NOMO-1 treated with dmso at 0.1 percent for 144 hours (cell line): ENCODE measurements around the gene BRI3BP.
"Not testable (repeated sequence)": the region's sequence is repeated elsewhere in the genome, so short reads cannot be mapped to it uniquely, and the experiment has no call there.

ENCODE experiments used
- DNase-seq: peaks from one replicate; lab custom pipeline; 2025; ENCODE audit not compliant: unreplicated experiment; lab: John Stamatoyannopoulos, UW

BRI3BP gene

DNA sequence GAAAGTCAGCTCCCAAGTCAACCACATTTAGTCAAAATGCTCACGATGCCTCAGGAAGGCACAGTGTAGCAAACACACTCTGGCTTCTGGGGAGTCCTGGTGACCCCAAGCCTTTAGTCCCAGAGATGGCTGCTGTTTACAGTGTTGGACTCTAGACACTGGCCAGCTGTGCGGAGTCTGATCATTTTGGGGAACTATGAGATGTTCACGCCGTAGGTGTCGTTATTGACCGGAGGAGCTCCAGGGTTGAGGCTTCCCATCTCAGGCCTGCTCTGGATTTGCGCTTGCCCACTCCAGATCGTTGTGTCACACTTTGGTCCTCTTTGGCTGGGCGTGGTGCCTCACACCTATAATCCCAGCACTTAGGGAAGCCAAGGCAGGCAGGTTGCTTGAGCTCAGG is 27.7 kb downstream of the BRI3BP start:
- DNase-seq, result no peak

DNA sequence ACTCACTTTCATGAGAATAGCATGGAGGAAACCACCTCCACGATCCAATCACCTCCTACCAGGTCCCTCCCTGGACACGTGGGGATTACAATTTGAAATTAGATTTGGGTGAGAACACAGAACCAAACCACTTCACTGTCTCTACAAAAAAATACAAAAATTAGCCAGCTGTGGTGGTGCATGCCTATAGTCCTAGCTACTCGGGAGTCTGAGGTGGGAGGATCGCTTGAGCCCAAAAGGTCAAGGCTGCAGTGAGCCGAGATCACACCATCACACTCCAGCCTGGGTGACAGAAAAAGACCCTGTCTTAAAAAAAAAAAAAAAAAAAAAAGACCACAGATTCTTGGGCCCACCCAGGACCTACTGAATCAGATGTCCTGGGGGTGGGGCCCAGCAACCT is 28.3 kb downstream of the BRI3BP start:
- DNase-seq, result no peak

DNA sequence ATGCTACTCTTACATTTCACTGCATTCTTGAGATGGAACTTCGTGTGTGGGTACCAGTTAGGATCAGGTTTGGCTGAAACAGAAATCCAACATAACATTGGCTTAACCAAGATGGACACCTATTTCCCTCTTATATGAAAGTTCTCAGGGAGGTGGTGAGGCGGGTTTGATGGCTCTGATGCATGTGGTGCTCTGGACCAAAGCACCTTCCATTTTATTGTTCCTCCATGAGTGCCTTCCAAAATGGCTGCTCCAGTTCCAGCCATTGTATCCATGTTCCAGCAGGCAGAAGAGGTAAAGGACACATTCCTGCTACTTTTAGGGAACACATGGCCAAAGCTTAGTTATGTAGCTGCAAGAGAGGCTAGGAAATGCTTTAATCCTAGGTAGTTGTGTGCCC is 29.6 kb downstream of the BRI3BP start:
- DNase-seq, result no peak

GRCh38 chr12:125024949-125025563 is 31.6 kb downstream of the BRI3BP start:
- no peak for DNase-seq

GRCh38 chr12:125025606-125026235 is 32.3 kb downstream of the BRI3BP start:
- no peak for DNase-seq

DNA sequence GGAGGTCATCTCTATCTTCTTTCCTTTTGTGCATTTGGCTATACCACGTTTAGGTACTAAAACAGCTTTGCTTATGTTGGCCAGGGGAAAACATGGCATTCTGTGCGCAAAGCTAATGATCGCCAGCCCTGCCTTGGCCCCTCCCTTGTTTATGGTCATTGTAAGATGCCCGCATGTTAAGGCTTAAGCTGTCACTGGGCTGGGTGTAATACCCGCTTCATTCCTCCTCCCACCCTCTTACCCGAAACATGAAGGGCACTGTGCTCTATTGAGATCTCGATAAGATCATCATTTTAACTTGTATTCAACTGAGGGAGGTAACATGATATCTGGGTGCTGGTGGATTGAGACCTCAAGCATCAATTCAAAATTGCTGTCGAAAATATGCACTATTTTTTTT is 34.7 kb downstream of the BRI3BP start:
- DNase-seq, result no peak

- DNase-seq, result no peak
These were observed 36.4 kb downstream of the BRI3BP start for GRCh38 chr12:125029761-125030358.

GRCh38 chr12:125031471-125031870 is 38.0 kb downstream of the BRI3BP start:
- not testable (repeated sequence) for DNase-seq

DNA sequence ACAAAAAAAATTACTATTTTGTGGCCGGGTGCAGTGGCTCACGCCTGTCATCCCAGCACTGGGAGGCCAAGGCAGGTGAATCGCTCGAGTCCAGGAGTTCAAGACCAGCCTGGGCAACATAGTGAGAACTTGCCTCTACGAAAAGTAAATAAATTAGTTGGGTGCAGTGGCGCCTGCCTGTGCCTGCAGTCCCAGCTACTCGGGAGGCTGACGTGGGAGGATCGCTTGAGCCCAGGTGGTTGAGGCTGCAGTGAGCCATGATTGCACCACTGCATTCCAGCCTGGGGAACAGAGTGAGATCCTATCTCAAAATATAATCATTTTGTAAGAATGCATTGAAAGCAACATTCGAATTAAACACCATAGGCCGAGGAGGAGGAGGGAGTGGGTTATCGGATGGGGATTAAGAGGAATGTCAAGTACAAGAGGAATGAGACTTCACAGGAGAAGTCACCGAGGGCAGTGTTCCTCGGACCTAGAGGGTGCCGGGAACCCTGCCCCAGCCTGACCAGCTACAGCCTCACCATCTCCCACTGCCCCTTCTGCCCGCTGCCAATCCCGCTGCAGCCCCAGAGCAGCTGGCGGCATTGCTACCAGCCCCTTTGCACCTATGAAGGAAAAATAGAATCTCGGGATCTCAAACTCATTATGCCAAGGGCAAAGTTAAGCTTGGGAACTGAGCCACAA is 39.2 kb downstream of the BRI3BP start:
- DNase-seq, result no peak

DNA sequence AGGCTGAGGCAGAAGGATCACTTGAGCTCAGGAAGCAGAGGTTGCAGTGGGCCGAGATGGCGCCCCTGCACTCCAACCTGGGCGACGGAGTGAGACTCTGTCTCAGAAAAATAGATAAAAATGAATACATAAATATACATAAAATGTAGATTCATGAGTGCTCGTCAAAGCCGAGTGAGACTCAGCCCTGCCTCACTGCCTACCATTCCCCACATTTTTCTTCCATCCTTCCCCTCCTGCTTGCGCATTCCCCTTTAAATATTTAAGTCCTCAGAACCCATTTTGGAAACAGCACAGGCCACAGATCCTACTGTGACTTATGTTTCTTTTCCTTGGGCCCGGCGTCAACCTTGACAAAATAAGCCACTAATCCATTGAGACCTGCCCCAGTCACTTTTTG is 39.8 kb downstream of the BRI3BP start:
- DNase-seq, result no peak

DNA sequence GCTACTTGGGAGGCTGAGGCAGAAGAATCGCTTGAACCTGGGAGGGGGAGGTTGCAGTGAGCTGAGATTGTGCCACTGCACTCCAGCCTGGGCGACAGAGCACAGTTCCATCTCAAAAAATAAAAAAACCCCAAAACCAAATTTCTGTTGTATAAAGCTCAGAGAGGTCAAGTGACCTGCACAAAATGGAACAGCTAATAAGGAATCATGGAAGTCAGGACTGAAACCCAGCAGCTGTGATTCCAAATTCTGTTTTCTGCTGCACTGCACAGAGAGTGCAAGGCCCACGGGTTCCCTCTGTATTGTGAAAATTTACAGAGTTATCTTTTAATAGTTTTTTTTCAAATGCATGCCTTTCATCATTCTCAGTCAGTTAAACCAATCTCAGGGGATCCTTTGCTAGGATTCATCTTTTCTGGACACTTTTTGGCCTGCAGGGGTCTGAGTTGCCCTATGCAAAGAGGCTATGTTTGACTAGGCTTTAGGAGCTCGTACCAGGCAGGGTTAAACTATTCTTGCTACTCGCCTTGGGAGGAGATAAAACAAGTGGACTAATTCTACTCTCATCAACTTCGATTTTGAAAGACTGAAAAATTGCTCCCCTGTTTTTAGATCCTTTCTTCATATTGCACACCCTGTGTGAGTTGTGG is 45.7 kb downstream of the BRI3BP start:
- no peak for DNase-seq

DNA sequence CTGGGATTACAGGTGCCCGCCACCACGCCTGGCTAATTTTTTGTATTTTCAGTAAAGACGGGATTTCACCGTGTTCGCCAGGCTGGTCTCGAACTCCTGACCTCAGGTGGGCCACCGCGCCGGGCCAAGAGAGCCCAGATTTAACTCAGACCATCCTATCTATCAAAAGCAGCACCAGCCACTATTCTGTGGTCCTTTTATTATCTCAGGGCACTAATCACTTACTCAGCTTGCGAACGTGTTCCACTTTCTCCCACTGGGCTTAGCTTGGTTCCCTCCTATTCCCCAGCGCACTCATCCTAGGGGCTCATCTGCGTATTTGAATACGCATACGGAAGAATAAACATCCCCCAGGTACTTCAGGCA is 55.6 kb downstream of the BRI3BP start:
- no peak for DNase-seq

DNA sequence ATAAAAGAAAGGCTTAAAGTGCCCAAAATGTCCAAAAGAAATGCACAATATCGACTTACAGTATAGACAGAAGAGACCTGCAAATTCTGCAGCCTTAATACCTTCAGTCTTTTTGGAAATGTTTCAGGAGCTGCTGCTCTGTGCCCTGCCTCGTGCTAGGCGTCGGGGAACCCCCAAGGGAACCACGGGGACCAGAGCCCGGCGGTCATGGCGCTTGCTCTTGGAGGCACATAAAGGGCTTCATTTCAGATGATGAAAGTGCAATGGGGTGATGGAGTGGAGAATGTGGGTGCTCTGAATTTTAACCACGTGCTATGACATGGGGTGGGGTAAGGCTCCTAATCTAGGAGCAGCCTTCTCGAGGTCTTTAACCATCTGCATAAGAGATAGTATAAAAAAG is 57.0 kb downstream of the BRI3BP start:
- DNase-seq, result no peak

- no peak for DNase-seq
These were observed 57.4 kb downstream of the BRI3BP start for GRCh38 chr12:125050868-125051267.

- DNase-seq, result no peak
These were observed 60.4 kb downstream of the BRI3BP start for GRCh38 chr12:125053821-125054220.

- DNase-seq, result no peak
These were observed 62.1 kb downstream of the BRI3BP start for GRCh38 chr12:125055591-125055990.

- no peak for DNase-seq
These were observed 62.9 kb downstream of the BRI3BP start for GRCh38 chr12:125056306-125056705.

- no peak for DNase-seq
These were observed 64.3 kb downstream of the BRI3BP start for GRCh38 chr12:125057708-125058107.

GRCh38 chr12:125061229-125061628 is 67.8 kb downstream of the BRI3BP start:
- no peak for DNase-seq

GRCh38 chr12:125063522-125063921 is 70.1 kb downstream of the BRI3BP start:
- DNase-seq, result not testable (repeated sequence)

- DNase-seq, result no peak
These were observed 71.0 kb downstream of the BRI3BP start for GRCh38 chr12:125064492-125064891.
